22Rv1 (cell line): ENCODE results near the gene MTFR1L.
A peak's percentile ranks its signal among the peaks of the same experiment; 100 is the strongest.

Source experiments
- H3K27ac ChIP-seq: fragments of 450-650 bp; 2 replicates; pipeline ENCODE4 v1.5.1; 2017
- ZFX ChIP-seq: fragments of 450-650 bp; IDR thresholded peaks from 2 replicates; pipeline ENCODE4 v1.6.1; 2017; ENCODE audit warnings: antibody characterized with exemption, borderline replicate concordance
- TF ChIP-seq, protein P1 (sequence below): fragments of 450-650 bp; IDR thresholded peaks from 2 replicates; pipeline ENCODE4 v1.5.1; 2017; ENCODE audit warnings: mild to moderate bottlenecking

The MTFR1L gene

GRCh38 chr1:25848531-25848930, 28.8 kb downstream of the MTFR1L start:
- no peak overlapping the region for H3K27ac ChIP-seq
- no peak for TF ChIP-seq ZFX
- TF ChIP-seq, protein P1, sequence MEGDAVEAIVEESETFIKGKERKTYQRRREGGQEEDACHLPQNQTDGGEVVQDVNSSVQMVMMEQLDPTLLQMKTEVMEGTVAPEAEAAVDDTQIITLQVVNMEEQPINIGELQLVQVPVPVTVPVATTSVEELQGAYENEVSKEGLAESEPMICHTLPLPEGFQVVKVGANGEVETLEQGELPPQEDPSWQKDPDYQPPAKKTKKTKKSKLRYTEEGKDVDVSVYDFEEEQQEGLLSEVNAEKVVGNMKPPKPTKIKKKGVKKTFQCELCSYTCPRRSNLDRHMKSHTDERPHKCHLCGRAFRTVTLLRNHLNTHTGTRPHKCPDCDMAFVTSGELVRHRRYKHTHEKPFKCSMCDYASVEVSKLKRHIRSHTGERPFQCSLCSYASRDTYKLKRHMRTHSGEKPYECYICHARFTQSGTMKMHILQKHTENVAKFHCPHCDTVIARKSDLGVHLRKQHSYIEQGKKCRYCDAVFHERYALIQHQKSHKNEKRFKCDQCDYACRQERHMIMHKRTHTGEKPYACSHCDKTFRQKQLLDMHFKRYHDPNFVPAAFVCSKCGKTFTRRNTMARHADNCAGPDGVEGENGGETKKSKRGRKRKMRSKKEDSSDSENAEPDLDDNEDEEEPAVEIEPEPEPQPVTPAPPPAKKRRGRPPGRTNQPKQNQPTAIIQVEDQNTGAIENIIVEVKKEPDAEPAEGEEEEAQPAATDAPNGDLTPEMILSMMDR = no peak

- no peak overlapping the region for H3K27ac ChIP-seq
- TF ChIP-seq, protein P1 = no peak
- TF ChIP-seq ZFX = no peak
Measured at GRCh38 chr1:25854554-25854953, 34.8 kb downstream of the MTFR1L start.

DNA sequence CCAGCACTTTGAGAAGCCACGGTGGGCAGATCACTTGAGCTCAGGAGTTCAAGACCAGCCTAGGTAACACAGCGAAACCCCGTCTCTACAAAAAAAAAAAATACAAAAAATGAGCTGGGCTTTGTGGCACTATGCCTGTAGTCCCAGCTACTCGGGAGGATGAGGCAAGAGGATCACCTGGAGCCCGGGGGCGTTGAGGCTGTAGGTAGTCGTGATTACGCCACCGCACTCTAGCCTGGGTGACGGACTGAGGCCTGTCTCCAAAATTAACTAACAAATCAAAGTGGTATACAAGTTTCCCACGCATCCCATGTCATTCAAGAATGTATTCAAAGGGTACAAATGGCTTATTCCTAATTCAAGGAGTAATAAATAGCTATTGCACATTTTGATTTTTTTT, 37.1 kb downstream of the MTFR1L start:
- TF ChIP-seq, protein P1 = no peak
- no peak for TF ChIP-seq ZFX
- no peak overlapping the region for H3K27ac ChIP-seq

DNA sequence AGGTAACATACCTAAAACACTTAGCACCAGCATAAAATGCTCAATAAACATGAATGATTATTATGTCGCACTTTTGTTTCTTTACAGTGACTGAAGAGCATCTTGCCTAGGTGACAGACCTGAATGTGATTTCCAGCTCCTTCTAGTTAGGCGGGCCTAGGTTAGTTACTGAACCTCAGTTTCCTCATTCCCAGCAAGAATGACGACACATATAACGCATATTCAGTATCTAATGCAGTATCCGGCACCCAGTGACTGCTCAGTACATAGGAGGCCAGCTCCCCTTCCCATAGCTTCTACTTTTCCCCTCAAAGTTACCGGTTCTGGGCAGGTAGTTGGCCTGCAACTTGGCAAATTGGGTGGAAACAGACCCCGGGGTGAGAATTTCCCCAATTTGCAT, 38.7 kb downstream of the MTFR1L start:
- TF ChIP-seq ZFX = no peak
- TF ChIP-seq, protein P1 = no peak
- peak overlapping the region; percentile 68 for H3K27ac ChIP-seq

DNA sequence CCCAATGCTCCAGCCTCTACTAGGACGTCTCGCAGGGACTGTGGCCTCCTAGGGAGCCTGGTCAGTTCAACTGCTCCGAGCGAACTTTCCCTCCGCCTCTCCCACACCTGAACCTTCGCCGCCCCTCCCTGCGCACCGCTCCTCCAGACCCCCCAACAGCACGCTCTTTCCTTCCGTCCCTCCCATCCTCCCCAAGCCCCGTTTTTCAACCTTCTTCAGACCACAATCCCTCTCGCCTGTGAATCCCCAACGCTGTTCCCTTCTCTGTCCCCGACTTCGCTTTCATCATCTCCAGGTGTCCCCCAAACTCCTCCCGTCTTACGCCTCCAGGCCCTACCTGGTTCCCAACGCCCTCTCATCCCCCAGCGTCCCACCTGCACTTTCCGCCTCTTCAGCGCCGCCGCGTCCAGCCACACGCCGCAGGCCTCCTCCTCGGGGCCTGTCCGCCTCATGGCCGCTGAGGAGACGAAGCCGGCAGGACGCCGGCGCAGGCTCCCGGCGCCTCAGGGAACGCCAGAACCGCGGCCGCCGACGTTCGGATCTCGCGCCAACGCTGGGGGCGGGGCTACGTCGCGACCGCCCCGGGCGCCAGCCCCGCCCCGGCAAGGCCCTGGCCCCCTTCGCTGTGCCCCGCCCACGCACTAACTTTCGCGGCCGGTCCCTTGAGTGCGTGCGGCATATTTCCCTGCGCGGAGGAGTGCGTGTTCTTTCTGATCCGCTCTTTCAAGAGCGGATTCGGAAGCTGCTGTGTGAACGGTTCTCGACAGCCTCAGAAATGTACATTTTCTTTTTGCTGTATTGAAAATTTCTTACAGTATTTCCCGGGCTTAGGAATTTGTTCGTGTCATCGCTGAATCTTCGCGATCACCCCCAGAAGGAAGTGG, 39.4 kb downstream of the MTFR1L start, which contains the start of gene AUNIP:
AUNIP (minus strand) TSS at position 552 of the 884 bp plus-strand sequence; CDS start at position 452, 100 bp downstream.
- no peak for TF ChIP-seq ZFX
- TF ChIP-seq, protein P1 = no peak
- H3K27ac ChIP-seq = peak within 1 kb of the TSS; percentile 68

GRCh38 chr1:25861316-25862286, 41.8 kb downstream of the MTFR1L start:
- no peak overlapping the region for H3K27ac ChIP-seq
- TF ChIP-seq, protein P1 = no peak
- no peak for TF ChIP-seq ZFX
